ENCODE results near the gene LPIN3. TPM values are rescaled to one million over a fixed set of nuclear protein-coding genes. Genes with fewer than 3 reads are reported as not detected.
A peak's percentile ranks its signal among the peaks of the same experiment; 100 is the strongest.

The LPIN3 gene
- total RNA-seq, 1 experiment from 2014 or later = 32.6 TPM

- no peak overlapping the region for H3K4me3 ChIP-seq (ENCODE audit: low read depth, low read length)
- Mint-ChIP-seq H3K4me1 (ENCODE audit: low read depth, unreplicated experiment) (peaks cover 10% of the 10 kb centered on the region), H3K27me3 (ENCODE audit: insufficient read depth, unreplicated experiment) (no peaks in the 10 kb centered on the region), H3K4me3 (ENCODE audit: unreplicated experiment) (no peak overlapping the region), H3K9me3 (ENCODE audit: unreplicated experiment) (no peaks in the 10 kb centered on the region), H3K27ac (ENCODE audit: unreplicated experiment) (no peak overlapping the region), H3K36me3 (ENCODE audit: insufficient read depth, unreplicated experiment) (no peaks in the 10 kb centered on the region)
- ChIA-PET POLR2A (no interaction called here), CTCF (interaction anchor here (0.7 kb wide), 1 partner anchor 12 kb away, joined by 3 read pairs; no protein-coding TSS in a partner anchor)
- TF ChIP-seq, protein P1, sequence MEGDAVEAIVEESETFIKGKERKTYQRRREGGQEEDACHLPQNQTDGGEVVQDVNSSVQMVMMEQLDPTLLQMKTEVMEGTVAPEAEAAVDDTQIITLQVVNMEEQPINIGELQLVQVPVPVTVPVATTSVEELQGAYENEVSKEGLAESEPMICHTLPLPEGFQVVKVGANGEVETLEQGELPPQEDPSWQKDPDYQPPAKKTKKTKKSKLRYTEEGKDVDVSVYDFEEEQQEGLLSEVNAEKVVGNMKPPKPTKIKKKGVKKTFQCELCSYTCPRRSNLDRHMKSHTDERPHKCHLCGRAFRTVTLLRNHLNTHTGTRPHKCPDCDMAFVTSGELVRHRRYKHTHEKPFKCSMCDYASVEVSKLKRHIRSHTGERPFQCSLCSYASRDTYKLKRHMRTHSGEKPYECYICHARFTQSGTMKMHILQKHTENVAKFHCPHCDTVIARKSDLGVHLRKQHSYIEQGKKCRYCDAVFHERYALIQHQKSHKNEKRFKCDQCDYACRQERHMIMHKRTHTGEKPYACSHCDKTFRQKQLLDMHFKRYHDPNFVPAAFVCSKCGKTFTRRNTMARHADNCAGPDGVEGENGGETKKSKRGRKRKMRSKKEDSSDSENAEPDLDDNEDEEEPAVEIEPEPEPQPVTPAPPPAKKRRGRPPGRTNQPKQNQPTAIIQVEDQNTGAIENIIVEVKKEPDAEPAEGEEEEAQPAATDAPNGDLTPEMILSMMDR (IDR thresholded peaks at IDR 0.05; ENCODE audit: insufficient read depth in 1 of 2, low read depth in 1 of 2, low read length in 1 of 2, severe bottlenecking in 1 of 2, unreplicated experiment in 1 of 2) = no peak
- H3K9me3 ChIP-seq = no peaks in the 10 kb centered on the region
- intact Hi-C loops (cut with micrococcal nuclease; ENCODE audit: unreplicated experiment) = no loop called here
- no peaks in the 10 kb centered on the region for H3K27me3 ChIP-seq (replicated peaks; ENCODE audit: control insufficient read depth, insufficient read depth, low read length)
- BruUV-seq (replicated peaks) = no TSS peak
- DNase-seq = peak in 1 of 2 experiments; percentile 26
- H3K36me3 ChIP-seq (ENCODE audit: control insufficient read depth, insufficient read depth, low read length) = no peaks in the 10 kb centered on the region
- H3K4me1 ChIP-seq = peaks cover 8% of the 10 kb centered on the region
Observed at GRCh38 chr20:41334036-41334435, 6.6 kb upstream of the LPIN3 start.

DNA sequence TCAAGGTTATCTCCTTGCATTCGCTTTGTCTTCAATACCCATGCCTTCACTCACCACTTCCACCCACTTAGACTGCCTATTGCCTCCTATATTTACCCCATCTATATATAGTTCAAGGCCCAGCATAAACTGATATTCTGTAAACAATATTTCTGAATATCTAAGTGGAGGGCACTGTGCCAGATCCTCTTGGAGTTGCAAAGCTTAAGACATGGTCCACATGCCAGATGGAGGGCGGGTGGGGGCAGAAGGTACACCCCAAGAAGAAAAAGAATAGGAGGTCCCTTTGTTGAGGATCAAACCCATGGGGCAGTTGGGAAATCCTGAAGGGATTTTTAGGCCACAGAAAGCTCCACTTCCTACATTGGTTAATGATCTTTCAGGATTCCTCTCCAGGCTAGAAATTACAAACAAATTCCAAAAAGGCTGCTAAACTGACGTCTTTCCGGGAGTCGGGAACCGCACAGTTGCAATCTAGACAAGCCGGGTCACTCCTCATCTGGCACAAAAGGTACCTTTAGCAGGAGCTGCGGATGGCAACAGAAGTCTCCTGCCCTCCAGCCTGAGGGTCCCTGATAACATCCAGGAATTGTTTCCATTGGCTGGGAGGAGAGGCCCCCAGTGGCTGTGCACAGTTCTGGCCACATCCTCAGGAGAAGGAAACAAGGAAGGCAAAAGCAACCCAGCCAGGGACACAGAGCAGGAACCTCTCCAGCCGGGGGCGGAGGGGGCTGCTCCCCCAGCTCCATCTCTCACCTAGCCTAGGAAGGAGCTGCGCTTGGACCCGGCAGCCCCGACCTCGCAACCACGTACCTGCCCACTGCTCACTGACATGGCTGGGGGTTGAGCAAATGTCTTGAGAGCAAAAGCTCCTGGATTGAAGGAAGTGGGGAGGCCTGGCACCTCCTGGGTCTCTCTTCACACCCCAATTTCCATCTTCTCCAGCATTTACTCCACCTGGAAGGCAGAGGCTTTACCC, 5.9 kb upstream of the LPIN3 start:
- TF ChIP-seq, protein P1 (IDR thresholded peaks at IDR 0.05; ENCODE audit: insufficient read depth in 1 of 2, low read depth in 1 of 2, low read length in 1 of 2, severe bottlenecking in 1 of 2, unreplicated experiment in 1 of 2) = no peak
- Mint-ChIP-seq H3K27ac (ENCODE audit: unreplicated experiment) (peak overlapping the region; percentile 3), H3K4me1 (ENCODE audit: low read depth, unreplicated experiment) (peaks cover 9% of the 10 kb centered on the region), H3K9me3 (ENCODE audit: unreplicated experiment) (no peaks in the 10 kb centered on the region), H3K36me3 (ENCODE audit: insufficient read depth, unreplicated experiment) (no peaks in the 10 kb centered on the region), H3K4me3 (ENCODE audit: unreplicated experiment) (no peak overlapping the region), H3K27me3 (ENCODE audit: insufficient read depth, unreplicated experiment) (no peaks in the 10 kb centered on the region)
- DNase-seq = peak in 1 of 2 experiments; percentile 36
- no peaks in the 10 kb centered on the region for H3K36me3 ChIP-seq (ENCODE audit: control insufficient read depth, insufficient read depth, low read length)
- BruUV-seq (replicated peaks) = no TSS peak
- no peak overlapping the region for H3K4me3 ChIP-seq (ENCODE audit: low read depth, low read length)
- CTCF ChIA-PET = interaction anchor here (0.7 to 1.1 kb wide), 2 partner anchors 13 to 162 kb away, joined by 3 to 4 read pairs; no protein-coding TSS in a partner anchor
- intact Hi-C loops (cut with micrococcal nuclease; ENCODE audit: unreplicated experiment) = no loop called here
- no peaks in the 10 kb centered on the region for H3K9me3 ChIP-seq
- POLR2A ChIA-PET = no interaction called here
- H3K27me3 ChIP-seq (replicated peaks; ENCODE audit: control insufficient read depth, insufficient read depth, low read length) = no peaks in the 10 kb centered on the region
- H3K4me1 ChIP-seq = peaks cover under 1% of the 10 kb centered on the region

- H3K27me3 ChIP-seq (replicated peaks; ENCODE audit: control insufficient read depth, insufficient read depth, low read length) = no peaks in the 10 kb centered on the region
- peak in 1 of 2 experiments; percentile 29 for DNase-seq
- intact Hi-C loops (cut with micrococcal nuclease; ENCODE audit: unreplicated experiment) = no loop called here
- Mint-ChIP-seq H3K9me3 (ENCODE audit: unreplicated experiment) (no peaks in the 10 kb centered on the region), H3K4me3 (ENCODE audit: unreplicated experiment) (no peak overlapping the region), H3K36me3 (ENCODE audit: insufficient read depth, unreplicated experiment) (peaks cover 8% of the 10 kb centered on the region), H3K27ac (ENCODE audit: unreplicated experiment) (peak overlapping the region; percentile 3), H3K27me3 (ENCODE audit: insufficient read depth, unreplicated experiment) (no peaks in the 10 kb centered on the region), H3K4me1 (ENCODE audit: low read depth, unreplicated experiment) (peaks cover 6% of the 10 kb centered on the region)
- H3K4me3 ChIP-seq (ENCODE audit: low read depth, low read length) = no peak overlapping the region
- no peaks in the 10 kb centered on the region for H3K9me3 ChIP-seq
- no peaks in the 10 kb centered on the region for H3K36me3 ChIP-seq (ENCODE audit: control insufficient read depth, insufficient read depth, low read length)
- POLR2A ChIA-PET = no interaction called here
- TF ChIP-seq, protein P1 (IDR thresholded peaks at IDR 0.05; ENCODE audit: insufficient read depth in 1 of 2, low read depth in 1 of 2, low read length in 1 of 2, severe bottlenecking in 1 of 2, unreplicated experiment in 1 of 2) = no peak
- CTCF ChIA-PET = interaction anchor here (0.7 to 1.1 kb wide), 2 partner anchors 148 to 163 kb away, joined by 4 to 5 read pairs; no protein-coding TSS in a partner anchor
- H3K4me1 ChIP-seq = no peaks in the 10 kb centered on the region
- no TSS peak for BruUV-seq (replicated peaks)
Observed at GRCh38 chr20:41335591-41335990, 5.0 kb upstream of the LPIN3 start.
